HepG2 (cell line): ENCODE results near the gene AK4. TPM values are rescaled to one million over a fixed set of nuclear protein-coding genes. Genes with fewer than 3 reads are reported as not detected.

ENCODE experiments used
- ATM ChIP-seq: fragments of 450-650 bp; IDR thresholded peaks from 2 replicates; pipeline ENCODE4 v1.7.1; 2017; ENCODE audit warnings: mild to moderate bottlenecking, borderline replicate concordance
- FOXP4 ChIP-seq: sonication (generic); formaldehyde crosslinking; IDR thresholded peaks from 2 replicates; pipeline ENCODE4 v1.4.0; 2020; ENCODE audit warnings: missing genetic modification reagents
- GMEB1 ChIP-seq: sonication (generic); formaldehyde crosslinking; IDR thresholded peaks from 2 replicates; pipeline ENCODE4 v1.5.1; 2020; ENCODE audit warnings: missing genetic modification reagents, mild to moderate bottlenecking, borderline replicate concordance
- GTF3A ChIP-seq: sonication (generic); formaldehyde crosslinking; conservative IDR thresholded peaks from 2 replicates; pipeline ENCODE4 v1.4.0; 2020; ENCODE audit warnings: mild to moderate bottlenecking, missing genetic modification reagents
- IRX3 ChIP-seq: sonication (generic); formaldehyde crosslinking; IDR thresholded peaks from 2 replicates; pipeline ENCODE4 v1.8.1; 2023; ENCODE audit warnings: mild to moderate bottlenecking, low read depth, missing genetic modification reagents, borderline replicate concordance
- MYC ChIP-seq: sonication (generic); formaldehyde crosslinking; IDR thresholded peaks from 2 replicates; pipeline ENCODE4 v1.9.0; 2021; ENCODE audit warnings: missing genetic modification reagents, borderline replicate concordance
- ZMYM3 ChIP-seq: sonication (generic); formaldehyde crosslinking; IDR thresholded peaks from 2 replicates; pipeline ENCODE4 v1.5.1; 2020; ENCODE audit warnings: mild to moderate bottlenecking, missing genetic modification reagents
- ZNF44 ChIP-seq: sonication (generic); formaldehyde crosslinking; IDR thresholded peaks from 2 replicates; pipeline ENCODE4 v1.5.1; 2020; ENCODE audit warnings: mild to moderate bottlenecking, missing genetic modification reagents
- ZNF546 ChIP-seq: sonication (generic); formaldehyde crosslinking; conservative IDR thresholded peaks from 2 replicates; pipeline ENCODE4 v1.8.1; 2023; ENCODE audit warnings: mild to moderate bottlenecking, missing genetic modification reagents
- ZNF552 ChIP-seq: sonication (generic); formaldehyde crosslinking; IDR thresholded peaks from 2 replicates; pipeline ENCODE4 v1.9.0; 2022; ENCODE audit warnings: missing genetic modification reagents, mild to moderate bottlenecking, borderline replicate concordance
- ZNF563 ChIP-seq: sonication (generic); formaldehyde crosslinking; IDR thresholded peaks from 2 replicates; pipeline ENCODE4 v1.8.0; 2022; ENCODE audit warnings: mild to moderate bottlenecking, moderate library complexity, missing genetic modification reagents
- ZSCAN21 ChIP-seq: sonication (generic); formaldehyde crosslinking; IDR thresholded peaks from 2 replicates; pipeline ENCODE4 v1.8.0; 2022; ENCODE audit warnings: mild to moderate bottlenecking, missing genetic modification reagents, moderate library complexity, borderline replicate concordance
- polyA plus RNA-seq, 8 experiments: library from polyadenylated mRNA; depleted of rRNA in 3 of 8; stranded (reverse) in 7 of 8; unstranded in 1 of 8; fragments of >200 nt; fragmentation: Illumina TruSeq in 4 of 8; extraction: Trizol in 4 of 8; gene quantifications; 2 replicates each; pipeline versions ENCODE4 v1.2.1 to v1.2.3, GENCODE V29; 2011 to 2016; ENCODE audit warnings: low read depth in 4 of 8, missing spikeins in 1 of 8, mixed read lengths in 1 of 8; ENCODE audit not compliant: insufficient read depth in 1 of 8
- total RNA-seq, 5 experiments: library from RNA; depleted of rRNA; stranded (reverse); fragments of >200 nt; fragmentation: Illumina TruSeq; extraction: Trizol; gene quantifications; 2 replicates each; pipeline ENCODE4 v1.2.3, GENCODE V29; 2016; ENCODE audit warnings: low read depth in 1 of 5
- TF ChIP-seq, protein P1 (sequence below): sonication (generic); formaldehyde crosslinking; IDR thresholded peaks from 2 replicates; pipeline ENCODE4 v1.4.0; 2020; ENCODE audit warnings: missing genetic modification reagents
- TF ChIP-seq, protein P2 (sequence below): sonication (generic); formaldehyde crosslinking; IDR thresholded peaks from 2 replicates; pipeline ENCODE4 v1.4.0; 2020; ENCODE audit warnings: missing genetic modification reagents, mild to moderate bottlenecking, borderline replicate concordance
- TF ChIP-seq, protein P3 (sequence below): sonication (generic); formaldehyde crosslinking; IDR thresholded peaks from 2 replicates; pipeline ENCODE4 v1.5.1; 2020; ENCODE audit warnings: mild to moderate bottlenecking, missing genetic modification reagents, moderate library complexity

AK4 gene
- total and polyA plus RNA-seq, 2 of the 13 experiments (the other 11 are each of a cell fraction or from before 2014, with no cell fraction given) = 110 to 160 TPM

- TF ChIP-seq FOXP4 (CRISPR knock-in tag) (peak; percentile 34; the same call in 1 of the 2 replicates), GTF3A (CRISPR knock-in tag) (no peak), ZNF563 (CRISPR knock-in tag) (peak; percentile 76; the same call in 1 of the 2 replicates), ZMYM3 (CRISPR knock-in tag) (no peak), ZNF546 (no peak; the same call in 1 of the 2 replicates), IRX3 (CRISPR knock-in tag) (peak; percentile 47; the same call in 1 of the 2 replicates), ZNF552 (0 out of 2 replicates have a peak, but pooled peaks have one; percentile 23), MYC (CRISPR knock-in tag) (peak; percentile 93), GMEB1 (CRISPR knock-in tag) (peak; percentile 52; the same call in 1 of the 2 replicates), ZSCAN21 (CRISPR knock-in tag) (no peak), ATM (no peak), ZNF44 (0 out of 2 replicates have a peak, but pooled peaks have one; percentile 32)
- TF ChIP-seq, protein P1, sequence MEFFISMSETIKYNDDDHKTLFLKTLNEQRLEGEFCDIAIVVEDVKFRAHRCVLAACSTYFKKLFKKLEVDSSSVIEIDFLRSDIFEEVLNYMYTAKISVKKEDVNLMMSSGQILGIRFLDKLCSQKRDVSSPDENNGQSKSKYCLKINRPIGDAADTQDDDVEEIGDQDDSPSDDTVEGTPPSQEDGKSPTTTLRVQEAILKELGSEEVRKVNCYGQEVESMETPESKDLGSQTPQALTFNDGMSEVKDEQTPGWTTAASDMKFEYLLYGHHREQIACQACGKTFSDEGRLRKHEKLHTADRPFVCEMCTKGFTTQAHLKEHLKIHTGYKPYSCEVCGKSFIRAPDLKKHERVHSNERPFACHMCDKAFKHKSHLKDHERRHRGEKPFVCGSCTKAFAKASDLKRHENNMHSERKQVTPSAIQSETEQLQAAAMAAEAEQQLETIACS (CRISPR knock-in tag) = peak; percentile 60
- TF ChIP-seq, protein P2, sequence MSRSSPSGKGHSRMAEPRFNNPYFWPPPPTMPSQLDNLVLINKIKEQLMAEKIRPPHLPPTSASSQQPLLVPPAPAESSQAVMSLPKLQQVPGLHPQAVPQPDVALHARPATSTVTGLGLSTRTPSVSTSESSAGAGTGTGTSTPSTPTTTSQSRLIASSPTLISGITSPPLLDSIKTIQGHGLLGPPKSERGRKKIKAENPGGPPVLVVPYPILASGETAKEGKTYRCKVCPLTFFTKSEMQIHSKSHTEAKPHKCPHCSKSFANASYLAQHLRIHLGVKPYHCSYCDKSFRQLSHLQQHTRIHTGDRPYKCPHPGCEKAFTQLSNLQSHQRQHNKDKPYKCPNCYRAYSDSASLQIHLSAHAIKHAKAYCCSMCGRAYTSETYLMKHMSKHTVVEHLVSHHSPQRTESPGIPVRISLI = no peak
- TF ChIP-seq, protein P3, sequence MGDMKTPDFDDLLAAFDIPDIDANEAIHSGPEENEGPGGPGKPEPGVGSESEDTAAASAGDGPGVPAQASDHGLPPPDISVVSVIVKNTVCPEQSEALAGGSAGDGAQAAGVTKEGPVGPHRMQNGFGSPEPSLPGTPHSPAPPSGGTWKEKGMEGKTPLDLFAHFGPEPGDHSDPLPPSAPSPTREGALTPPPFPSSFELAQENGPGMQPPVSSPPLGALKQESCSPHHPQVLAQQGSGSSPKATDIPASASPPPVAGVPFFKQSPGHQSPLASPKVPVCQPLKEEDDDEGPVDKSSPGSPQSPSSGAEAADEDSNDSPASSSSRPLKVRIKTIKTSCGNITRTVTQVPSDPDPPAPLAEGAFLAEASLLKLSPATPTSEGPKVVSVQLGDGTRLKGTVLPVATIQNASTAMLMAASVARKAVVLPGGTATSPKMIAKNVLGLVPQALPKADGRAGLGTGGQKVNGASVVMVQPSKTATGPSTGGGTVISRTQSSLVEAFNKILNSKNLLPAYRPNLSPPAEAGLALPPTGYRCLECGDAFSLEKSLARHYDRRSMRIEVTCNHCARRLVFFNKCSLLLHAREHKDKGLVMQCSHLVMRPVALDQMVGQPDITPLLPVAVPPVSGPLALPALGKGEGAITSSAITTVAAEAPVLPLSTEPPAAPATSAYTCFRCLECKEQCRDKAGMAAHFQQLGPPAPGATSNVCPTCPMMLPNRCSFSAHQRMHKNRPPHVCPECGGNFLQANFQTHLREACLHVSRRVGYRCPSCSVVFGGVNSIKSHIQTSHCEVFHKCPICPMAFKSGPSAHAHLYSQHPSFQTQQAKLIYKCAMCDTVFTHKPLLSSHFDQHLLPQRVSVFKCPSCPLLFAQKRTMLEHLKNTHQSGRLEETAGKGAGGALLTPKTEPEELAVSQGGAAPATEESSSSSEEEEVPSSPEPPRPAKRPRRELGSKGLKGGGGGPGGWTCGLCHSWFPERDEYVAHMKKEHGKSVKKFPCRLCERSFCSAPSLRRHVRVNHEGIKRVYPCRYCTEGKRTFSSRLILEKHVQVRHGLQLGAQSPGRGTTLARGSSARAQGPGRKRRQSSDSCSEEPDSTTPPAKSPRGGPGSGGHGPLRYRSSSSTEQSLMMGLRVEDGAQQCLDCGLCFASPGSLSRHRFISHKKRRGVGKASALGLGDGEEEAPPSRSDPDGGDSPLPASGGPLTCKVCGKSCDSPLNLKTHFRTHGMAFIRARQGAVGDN (CRISPR knock-in tag) = peak; percentile 98
Observed at GRCh38 chr1:65265651-65266351, 117.8 kb downstream of the AK4 start (continued).
